NK-92 treated with Interleukin-12 subunit alpha and Interleukin-12 subunit beta, amount 100 ng/mL, for 24 hours (cell line): ENCODE results near the gene TPRN.

Experiments used
- DNase-seq: peaks from one replicate; lab custom pipeline; 2025; lab: John Stamatoyannopoulos, UW

TPRN gene

DNA sequence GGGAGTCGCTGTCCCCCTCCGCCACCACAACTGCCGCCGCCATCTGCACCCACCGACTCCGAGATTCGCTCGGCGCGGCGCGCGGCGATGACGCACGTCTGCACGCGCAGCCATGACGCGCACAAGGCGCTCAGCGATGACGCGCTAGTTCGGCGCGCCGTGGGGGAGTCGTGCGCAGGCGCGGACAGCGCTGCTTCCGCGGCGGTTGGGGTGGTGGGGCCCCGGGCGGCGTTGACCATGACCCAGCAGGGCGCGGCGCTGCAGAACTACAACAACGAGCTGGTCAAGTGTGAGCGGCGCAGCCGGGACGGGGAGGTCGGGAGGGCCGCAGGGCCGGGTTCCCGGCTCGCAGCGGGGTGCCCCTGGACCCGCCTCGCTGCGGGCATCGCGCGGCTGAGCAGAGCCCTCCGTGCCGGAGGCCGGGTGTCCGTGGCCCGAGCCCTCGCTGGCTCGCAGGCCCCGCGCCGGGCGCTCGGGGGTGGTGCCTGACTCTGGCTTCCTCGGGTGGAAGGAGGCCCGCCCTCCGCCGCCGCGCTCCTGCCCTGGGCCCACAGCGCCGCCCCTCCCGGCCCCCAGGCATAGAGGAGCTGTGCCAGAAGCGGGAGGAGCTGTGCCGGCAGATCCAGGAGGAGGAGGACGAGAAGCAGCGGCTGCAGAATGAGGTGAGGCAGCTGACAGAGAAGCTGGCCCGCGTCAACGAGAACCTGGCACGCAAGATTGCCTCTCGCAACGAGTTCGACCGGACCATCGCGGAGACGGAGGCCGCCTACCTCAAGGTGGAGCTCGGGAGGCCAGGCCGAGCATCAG lies 11.8 kb downstream of the TPRN start, which contains the start of the genes ANAPC2 and SSNA1:
Gene ANAPC2 (minus strand): TSS at position 71 of the 807 bp plus-strand sequence. CDS start 28 bp downstream, at position 43.
Gene SSNA1 (plus strand): TSS at position 187 of the 807 bp plus-strand sequence. CDS start 51 bp downstream, at position 238.
- DNase-seq: peak; percentile 80

DNA sequence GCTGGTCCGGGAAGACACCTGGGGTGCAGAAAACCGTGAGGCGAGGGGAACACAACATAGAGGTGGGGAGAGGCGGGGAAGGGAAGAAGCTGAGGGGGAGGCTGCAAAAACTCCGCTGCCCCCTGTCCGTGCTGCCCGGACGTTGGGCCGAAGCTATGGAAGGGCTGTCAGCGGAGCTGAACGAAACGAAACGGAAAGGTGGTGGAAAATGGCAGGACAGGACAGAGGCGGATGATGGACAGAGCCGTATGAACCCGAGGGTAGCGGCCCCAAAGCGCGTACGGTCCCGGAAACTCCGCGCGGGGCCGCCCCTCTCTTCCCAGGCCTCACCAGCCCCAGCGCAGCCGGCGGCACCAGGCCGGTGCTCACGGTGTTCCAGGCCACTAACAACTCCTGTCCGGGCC lies 12.5 kb downstream of the TPRN start:
- no peak for DNase-seq

DNA sequence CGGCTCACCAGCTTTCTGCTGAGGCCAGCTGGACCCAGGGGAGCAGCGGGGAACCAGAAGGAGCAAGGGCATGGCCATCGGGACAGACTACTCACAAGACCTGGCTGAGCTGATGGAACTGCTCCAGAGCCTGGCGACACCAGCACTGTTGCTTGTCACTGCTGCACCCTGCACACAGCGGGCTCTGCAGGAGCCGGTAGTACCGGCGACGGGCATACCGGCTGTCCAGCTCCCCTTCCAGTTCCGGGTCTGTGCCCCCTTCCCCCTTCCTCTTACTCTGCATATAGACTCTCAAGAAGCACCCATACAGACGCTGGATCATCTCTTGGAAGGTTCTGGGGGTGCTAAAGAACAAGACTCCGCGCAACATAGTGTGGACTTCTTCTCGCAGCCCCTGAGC lies 13.2 kb downstream of the TPRN start:
- DNase-seq: no peak

DNA sequence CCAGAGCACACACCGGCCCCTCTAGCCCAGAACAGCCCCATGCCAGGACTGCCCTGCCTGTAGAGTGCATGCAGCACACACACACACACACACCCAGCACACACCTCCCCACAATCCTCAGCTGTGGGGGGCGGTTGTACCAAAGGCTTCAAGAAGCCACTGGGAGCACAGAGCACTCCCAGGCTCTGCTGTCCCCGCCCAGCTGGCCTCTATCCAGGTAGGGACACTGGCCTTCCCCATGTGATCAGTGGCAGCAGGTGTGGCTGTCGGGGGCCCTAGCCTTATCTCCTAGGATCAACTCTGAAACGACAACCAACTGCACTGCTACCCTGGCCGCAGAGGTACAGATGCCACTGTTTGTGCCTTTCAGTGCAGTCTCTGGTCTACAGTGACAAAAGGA lies 14.2 kb downstream of the TPRN start:
- no peak for DNase-seq

DNA sequence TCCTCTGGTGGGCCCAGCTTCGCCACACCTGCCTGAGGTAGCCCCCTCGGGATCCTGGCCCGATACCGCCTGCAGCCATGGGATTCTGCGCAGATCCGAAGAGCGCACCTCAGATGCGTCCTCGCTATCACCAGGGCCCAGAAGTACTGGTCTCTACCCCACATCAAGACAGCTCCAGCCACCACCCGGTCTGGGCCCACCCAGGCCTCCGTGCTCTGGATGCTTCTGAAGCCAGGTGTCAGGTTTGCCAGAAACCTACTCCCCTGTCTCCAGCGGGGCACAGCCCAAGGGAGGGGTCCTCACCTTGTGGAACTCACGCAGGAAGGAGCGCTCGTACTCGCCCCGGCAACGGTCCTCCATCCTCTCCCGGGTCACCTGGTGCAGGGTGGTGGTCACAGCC lies 14.6 kb downstream of the TPRN start:
- DNase-seq: no peak

DNA sequence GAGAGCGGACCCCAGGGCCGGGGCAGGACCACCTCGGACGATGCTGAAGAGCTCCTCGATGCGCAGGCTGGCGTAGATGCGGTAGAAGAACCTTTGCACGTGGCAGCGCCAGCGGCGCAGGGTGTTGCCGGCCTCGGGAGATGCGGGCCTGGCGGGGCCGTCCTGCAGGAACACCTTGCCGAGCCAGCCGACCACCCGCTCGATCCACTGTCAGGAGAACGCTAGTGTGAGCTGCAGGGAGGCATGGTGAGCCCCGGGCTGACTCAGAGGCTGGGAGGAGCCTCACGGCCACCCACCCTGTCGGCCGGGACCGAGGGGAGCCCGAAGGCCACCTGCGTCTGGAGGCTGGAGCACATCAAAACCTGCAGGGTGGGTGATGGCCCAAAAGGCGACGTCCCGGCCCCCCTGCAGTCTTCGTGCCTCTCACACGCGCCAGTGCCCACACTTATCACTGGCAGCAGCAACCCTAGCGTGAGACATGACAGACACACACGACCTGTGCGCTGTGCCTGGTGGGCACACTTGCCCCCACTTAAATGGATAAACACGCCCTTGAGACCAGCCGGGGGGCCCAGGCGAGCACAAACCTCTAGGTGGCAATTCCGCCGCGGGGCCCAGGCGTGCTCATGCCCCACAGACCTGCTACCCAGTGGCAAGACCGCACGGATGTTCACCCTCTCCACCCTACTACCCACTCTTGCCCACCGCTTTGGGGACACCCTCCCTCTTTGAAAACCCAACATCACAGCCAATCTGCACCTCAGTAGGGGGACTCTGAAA lies 15.5 kb downstream of the TPRN start:
- DNase-seq: no peak

DNA sequence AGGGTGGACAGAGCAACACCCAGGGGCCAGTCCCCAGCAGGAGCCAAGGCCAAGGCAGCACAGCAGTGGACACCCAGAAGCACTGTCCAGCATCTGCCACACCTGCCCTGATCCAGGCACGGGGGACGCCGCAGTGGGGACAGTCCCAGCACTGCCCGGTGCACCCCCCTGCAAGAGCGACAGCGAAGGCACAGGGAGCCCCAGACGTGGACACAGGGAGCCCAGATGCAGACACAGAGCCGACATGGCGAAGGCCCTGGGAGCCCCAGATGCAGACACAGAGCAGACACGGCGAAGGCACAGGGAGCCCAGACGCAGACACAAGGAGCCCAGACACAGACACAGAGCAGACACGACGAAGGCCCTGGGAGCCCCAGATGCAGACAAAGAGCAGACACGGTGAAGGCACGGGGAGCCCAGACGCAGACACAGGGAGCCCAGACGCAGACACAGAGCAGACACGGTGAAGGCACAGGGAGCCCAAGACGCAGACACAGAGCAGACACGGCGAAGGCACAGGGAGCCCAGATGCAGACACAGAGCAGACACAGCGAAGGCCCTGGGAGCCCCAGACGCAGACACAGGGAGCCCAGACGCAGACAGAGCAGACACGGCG lies 16.5 kb downstream of the TPRN start:
- no peak for DNase-seq

DNA sequence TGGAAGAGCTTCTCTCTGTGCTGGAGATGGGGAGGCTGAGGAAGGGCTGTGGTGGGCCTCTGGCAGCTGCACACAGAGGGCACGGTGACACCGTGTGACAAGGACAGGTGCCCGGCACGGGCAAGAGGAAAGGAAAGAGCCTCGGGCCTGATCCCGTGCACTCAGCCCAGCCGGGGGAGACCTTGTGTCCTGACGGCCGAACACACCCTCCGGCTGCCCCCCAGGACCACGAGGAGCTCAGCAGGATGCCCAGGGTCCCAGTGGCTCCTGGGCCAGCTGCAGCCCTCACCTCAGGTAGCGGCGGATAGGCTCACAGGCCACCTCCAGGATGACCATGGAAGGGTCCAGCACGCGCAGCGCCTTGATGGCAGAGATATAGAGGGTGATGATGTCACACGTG lies 17.7 kb downstream of the TPRN start:
- no peak for DNase-seq

DNA sequence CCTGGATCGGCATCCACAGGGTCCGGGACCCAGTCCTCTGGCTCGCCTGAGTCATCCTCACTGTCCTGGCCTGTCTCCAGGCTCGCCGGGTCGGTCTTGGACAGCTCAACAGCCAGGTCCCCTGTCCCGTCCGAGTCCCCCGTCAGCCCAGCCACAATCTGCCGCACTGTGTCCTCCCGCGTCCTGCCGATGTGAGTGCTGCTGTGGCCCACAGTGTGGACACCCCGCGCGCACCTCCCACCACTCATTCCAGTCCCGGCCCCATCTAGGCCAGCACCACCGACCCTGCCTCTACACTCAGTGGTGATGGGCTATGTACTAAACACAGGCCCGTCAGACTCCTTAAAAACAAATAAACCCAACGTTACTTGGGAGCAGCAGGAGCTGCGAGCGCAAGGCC lies 18.9 kb downstream of the TPRN start:
- no peak for DNase-seq

DNA sequence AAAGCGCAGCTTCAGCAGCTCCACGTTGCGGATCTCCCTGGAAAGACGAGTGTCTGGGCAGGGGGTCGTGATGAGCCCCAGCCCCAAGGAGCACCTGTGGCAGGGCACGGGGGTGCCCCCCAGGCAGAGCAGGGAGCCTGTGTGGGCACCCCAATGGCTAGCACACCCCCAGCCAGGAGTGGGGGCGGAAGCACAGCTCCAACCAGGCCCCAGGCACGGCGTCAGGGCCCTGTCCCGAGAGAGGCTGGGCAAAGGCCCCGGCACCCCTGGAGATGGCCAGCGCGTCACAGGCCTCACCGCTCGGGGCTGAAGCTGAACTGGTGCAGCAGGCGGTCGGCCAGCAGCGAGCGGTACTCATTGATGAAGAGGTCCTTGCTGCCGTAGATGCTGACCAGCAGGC lies 20.1 kb downstream of the TPRN start:
- DNase-seq: no peak

DNA sequence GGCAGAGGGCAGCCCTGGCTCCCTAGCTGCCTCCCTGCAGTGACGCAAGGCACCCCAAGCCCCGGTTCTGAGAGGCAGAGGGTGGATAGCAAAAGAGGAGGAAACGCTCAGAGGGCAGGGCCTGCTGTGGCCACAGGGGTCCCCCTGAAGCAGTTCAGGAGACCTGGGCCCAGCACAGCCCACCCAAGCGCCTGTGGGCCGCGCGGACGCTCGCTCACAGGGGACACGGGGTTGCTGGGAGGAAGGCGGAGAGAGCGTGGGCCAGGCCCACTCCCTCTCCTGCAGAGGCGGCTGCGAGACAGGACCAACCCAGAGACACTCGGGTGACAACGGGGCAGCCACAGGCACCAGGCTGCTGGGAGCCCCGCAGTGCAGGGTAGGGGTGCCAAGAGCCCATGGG lies 20.8 kb downstream of the TPRN start:
- DNase-seq: no peak

DNA sequence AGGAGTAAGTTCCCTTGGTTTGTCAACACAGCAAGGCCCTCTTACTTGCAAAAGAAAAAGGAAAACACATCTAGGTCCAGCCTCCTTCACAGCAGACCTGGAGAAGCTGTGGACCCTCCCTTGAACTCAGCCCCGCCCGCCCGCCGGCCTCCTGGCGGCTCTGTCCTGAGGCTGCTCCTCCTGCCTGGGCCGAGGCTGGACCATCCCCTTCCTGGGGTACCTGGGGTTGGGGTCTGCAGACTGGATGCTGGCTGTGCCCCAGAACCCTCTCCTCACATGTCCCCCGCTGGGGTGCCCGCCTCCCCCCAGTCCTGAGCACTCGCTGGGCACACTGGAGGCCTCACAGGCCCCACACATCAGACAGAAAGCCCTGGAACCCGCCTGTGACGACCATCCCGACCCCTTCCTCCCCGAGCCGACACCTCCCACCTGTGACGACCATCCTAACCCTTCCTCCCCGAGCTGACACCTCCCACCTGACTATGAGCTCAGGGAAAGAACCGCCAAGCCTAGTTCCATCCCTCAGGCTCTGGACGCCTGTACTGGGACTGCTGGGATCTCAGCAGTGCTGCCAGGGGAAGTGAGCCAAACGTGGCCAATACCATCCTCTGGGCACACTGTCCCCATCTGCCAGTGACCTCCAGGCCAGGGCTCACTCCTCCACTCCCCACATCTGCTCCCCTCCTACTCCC lies 21.5 kb downstream of the TPRN start:
- DNase-seq: no peak

DNA sequence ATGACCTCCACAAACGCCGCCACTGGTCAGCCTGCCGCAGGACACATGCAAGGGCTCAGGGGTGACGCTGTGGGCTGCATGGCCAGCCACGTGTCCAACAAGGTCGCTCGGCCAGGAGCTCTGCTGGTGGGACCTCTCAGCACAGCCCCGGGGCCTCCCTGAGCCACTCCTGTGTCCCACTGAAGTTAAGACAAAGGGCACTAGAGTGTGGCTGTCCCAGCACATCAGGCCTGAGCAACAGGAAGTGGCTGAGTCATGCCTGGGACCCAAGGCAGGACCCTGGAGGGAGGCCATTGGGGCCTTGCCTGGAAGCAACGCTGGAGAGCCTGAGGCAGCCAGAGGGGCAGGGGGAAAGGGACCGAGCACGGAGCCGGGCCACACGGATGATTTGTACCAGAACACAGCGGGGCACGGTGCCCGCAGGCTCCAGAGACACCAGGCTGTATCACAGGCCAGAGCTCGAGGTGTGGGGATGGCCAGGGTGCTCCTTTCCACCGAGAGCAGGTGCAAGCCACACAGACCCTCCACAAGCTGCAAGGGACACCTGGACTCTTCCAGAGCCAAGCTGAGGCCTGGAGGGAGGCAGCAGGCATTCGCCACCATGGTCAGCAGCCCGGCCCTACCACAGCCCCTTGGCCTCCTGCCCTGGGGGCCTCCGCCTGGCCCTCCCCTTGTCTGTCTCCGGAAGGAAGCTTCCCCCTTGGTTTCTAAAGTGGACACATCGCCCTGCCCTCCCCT lies 22.2 kb downstream of the TPRN start:
- DNase-seq: no peak

DNA sequence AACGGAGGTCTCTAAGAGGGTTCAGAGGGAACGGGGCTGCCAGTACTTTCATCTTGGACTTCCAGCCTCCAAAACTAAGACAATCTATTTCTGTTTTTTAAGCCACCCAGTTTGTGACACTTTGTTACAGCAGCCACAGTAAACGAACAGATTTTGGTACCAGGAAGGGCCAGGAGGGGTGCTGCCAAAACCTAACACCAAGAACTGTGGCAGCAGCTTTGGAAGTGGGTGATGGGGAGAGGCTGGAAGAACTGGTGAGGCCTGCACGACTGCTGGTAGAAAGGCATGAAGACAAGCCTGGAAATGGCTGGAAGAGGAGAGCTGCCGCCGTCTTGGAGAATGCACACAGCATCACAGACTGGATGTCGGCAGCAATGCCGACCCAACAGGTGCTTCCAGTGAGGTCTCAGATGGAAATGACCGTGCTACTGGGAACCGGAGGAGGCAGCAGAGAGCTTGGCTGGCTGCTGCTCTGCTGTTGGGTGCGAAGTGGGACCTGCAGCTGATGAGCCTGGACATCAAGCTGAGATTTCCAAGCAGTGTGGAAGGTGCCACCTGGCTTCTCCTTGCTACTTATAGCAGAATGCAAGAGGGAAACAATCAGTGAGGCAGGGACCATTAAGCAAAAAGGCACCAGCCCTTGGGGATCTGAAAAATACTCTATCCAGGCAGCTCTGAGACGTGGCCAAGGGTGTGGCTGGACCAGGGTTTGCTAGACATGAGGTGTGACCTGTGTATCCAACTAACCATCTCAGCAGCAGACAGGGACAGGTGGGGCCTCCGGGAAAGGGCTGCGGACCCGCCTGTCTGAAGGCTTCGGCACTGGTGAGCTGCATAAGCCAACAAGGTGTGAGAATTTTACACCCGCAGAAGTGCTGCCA lies 24.0 kb downstream of the TPRN start:
- DNase-seq: no peak

DNA sequence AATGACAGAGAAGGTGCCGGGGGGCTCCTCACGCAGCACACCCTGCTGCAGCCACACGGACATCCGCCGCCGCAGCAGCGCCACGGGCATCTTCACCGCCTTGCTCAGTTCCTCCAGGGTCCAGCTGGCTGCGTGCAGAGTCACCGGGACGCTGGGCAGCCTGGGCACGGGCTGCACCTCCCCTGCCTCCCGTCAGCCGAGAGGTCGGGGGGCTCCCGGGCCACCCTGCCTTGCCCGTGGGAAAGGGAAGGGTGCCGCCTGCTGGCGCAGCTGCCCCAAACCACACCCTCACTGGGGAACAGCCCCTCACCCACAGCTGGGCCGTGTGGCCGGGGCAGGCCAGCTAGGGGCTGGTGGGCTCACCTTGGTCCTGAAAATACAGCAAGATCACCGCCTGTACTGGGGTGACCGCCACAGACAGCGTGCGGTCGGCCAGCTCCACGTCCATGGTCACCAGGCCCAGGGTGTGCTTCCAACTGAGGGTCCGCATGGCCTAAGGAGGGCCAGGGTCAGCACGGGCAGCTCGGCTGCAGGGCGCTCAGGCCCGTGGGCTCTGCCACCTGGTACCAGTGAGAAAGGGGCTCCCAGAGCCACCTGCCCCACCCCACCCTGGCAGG lies 25.1 kb downstream of the TPRN start:
- DNase-seq: no peak

DNA sequence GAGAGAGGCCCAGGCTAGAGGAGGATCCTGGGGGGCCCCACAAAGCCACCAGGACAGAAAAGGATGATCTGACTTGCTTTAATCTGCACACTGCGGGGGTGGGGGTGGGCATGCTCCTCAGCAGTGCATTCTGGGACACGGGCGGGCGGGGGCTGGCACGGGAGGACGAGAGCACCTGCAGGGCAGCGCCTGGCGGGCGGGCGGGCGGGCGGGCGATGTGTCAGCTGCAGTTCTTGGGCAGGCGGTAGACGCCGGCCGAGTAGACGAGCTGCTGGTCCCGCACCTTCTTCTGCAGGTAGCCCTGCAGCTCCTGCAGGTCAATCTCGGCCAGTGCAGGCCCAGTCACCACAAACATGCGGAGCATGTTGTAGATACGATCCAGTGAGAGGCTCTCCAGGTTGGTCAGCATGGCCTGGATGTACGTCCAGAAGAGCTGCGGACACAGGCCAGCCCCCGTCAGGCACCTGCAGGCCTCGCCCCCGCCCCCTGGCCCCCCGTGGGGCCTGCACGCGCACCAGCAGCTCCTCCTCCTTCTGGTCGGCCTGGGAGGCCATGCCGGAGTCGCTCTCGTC lies 25.7 kb downstream of the TPRN start:
- DNase-seq: no peak

DNA sequence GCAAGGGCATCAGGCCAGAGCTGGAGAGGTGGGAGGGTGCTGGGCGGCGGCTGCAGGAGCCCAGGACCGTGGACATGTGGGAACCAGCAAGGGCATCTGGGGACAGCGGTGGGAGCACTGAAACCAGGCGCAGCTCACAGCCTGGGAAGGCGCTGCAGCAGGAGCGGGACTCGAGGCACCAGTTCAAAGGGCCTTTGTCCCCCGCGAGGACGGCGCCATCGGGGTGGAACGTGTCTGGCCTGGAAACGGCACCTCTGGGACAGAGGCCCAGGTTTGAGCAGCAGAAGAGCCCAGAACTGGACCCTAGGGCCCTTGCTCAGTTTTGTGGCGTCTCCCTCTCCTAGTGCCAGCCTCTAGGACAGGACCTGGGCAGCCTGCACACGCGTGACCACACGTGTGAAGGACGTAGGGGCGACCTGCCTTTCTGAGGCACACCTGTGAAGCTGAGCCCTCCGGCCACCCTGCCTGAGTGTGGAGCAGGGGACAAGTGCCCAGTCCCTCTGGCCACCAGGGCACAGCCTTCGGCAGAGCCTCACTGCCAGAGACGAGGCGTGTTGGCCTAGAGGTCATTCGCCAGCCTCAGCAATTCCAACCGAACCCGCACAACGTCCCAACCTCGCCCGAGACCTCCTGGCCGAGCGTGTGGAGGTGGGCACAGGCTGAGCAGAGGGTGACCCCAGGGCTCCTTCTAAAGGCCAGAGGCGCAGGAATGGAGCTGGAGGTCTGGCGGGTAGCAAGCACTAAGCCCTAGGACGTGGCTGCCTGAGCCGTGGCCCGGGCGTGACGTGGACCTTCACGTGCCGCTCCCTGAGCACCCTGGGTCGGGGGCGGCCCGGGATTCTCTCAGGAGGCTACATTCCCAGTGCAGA lies 26.5 kb downstream of the TPRN start:
- no peak for DNase-seq

DNA sequence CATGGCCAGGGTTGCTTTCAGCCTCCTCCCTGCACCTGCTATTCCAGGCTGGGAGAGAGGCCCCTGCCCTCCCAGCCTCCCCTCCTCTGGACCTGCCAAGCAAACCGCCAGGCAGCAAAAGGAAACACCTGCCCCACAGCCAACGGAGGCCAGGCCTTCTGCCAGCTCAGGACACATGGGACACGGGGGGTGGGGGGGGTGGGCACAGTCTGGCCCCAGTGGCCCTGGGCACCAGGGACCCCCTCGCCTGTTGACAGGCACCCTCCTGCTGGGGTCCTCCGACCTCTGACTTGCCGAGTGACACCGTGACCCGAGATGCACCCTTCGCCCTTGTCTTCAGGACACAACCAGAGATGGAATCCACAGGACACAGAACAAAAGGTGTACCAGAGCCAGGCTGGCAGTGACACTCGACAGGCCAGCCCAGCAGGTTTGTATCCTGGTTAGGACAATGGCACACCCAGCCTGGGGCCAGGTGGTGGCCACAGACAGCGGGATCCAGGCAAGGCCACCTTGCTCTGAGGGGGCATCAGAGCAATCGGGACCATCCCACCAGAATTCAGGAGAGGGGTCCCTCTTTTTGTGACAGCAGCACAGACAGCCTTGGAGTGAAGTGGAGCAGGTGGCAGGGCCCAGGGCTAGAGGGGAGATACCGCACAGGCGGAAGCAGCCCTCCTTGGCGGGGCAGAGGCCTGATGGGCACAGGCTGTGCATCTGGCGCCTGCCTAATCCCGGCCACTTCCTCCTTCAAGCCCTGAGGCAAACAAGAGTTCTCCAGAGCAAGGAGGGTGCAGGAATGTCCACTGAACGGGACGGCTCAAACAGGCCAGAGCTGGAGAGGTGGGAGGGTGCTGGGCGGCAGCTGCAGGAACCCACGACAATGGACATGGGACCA lies 27.4 kb downstream of the TPRN start:
- DNase-seq: no peak
